Measurements from ENCODE around the gene SEMA4A.
A peak's percentile ranks its signal among the peaks of the same experiment; 100 is the strongest.
"Not testable (repeated sequence)": the region's sequence is repeated elsewhere in the genome, so short reads cannot be mapped to it uniquely, and the experiment has no call there.

SEMA4A gene

DNA sequence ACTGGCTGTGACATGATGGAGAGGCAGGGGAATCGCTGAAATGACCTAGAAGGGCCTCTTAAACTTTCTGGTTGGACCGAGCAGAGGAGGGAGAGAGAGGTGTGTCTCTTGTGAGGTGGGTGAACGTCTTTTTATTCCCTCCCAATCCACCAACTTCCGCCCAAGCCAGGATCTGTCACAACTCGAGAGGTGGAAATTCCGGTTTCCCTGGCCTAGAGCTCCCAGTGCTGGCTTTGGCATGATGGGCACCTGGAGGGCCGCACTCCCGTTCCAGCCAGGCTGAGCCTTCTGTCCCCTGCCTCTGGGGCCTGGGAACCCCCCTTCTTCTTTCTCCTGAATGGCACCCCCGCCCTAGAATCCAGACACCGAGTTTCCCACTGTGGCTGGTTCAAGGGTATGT lies at the start of gene SEMA4A:
SEMA4A (plus strand) TSS at position 224 of the 400 bp plus-strand sequence. CDS start 994 bp downstream, outside the sequence.
- DNase-seq: no peak

DNA sequence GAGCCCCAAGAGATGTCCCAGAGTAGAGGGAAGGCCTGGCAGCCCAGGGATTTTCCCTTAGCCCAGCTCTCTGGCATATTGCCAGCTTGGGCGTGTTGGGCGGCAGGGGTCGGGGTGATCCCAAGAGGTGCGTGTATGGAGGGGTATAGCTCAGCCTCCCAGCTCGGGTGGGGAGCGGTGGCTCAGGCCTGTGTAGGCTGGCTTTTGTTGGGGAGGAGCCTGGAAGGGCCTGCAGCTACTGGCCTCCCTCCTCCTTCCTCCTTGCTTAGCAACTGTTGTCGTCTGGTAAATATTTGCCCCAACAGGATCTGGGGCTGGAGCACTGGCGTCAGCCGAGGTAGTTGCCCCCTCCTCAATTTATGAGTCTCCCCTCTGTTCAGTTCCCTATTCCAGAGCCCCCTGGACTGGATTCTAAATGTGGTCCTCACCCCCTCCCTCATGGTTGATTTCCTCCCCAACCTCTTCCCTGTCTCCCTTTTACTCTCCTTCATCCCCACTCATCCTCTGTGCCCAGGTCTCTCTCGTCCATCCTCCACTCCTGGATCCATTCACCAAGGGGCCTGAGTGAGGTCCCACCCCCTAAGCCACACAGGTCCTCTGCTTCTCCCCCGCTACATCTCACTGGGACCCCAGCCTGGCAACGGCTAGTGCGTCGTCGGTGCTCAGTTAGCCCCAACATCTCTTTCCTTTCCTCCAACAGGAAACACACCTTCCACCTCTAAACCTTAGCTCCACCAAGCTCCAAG lies 49.1 kb upstream of the SEMA4A start:
- DNase-seq: peak in 10 of 56 donors; percentile 8 to 53 (median 26)

DNA sequence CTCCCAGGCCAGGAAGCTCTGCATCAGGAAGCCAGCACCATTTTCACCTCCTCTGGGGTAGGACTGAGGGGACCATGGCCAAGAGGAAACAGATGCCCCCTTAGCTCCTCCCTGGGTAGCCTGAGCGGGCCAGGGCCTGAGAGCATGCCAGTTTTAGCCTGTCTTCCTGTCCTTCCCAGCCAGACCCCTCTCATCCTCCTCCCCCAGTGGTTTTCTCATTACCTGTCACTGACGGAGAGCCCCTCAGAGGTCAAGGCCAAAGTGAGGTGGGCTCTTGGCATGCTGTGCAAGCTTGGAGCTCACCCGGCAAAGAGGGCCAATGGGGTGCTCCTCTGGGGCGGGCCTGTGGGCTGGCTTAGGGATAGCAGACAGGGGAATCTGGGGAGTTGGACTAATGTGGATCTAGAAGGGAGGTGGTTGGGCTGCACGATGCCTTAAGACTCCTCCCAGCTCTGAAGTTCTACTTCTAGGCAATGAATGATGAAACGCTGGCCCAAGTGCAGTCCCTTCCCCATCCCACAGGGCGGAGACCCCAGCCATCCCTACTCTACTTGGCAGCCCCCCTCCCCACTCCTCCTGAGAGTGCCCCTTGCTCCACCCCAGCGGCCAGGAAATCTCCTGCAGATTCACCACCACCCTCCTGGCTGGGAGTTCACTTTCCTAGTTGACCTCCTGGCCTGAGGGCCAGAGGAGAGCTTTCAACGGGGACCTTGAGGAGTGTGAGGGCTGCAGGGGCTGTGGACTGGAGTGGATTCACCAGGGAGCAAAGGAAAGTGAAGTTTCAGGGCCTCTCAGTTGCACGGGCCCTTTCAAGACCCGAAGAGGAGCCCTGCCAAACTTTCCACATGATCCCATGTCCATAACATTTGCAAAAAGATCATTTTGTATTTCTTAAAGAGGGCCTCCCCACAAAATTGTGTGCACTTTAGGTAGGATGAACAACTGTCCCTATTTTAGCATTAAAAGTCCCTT lies 48.2 kb upstream of the SEMA4A start:
- no peak for DNase-seq

DNA sequence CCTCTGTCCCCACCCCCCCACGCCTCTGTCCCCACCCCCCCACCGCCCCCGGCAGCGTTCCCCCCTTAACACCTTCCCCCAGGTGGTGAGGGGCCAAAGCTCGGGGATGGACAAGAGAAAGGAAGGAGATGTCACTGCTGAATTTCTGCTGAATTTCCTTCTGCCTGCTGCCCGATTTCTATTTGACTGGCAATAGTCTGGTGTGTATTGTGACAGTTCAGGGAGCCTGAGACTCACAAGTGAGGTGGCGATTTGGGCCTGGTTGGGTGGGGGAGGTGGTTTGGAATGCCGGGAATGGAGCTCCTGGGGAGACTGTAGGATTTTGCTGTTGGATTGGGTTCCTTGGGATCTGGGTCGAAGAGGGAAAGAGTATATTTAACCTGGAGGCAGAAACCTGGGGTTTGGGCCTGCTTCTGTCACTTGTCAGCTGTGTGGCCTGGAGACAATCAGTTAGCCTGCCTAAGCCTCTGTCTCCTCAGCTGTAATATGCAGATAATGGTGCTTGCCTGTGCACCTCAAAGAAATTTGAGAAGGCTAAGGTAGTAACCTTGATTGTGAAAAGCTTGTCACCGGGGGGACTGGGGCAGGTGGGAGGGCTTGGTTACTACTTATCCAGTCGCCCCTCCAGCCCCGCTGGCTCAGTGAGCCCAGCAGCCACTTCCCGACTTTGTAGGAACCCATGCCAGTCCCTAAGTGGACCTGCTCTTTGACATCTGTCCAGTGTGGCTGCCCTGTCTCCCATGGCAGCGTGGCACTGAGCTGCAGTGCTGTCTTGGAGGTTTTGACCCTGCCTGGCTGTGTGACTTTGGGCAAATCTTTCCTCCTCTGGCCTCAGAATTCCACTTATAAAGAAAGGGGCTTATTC lies 46.5 kb upstream of the SEMA4A start:
- DNase-seq: peak in 4 of 56 donors; percentile 45 to 59 (median 57)

DNA sequence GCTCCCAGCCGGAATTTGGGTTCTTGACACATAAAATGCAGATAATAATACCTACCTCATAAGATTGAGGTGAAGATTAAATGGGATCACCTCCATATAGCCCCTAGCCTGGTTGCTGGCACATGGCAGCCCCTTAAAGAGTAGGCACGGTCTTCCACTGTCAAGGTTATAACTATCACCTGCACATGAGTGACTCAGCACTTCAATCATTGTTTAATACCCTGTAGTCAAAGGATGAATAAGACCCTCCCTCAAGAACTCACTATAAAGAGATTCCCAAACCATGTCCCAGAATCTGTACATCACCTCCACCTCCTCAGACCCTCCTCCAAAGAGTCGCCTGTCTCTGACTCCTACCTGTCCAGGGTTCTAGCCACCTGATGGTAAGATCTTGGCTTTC lies 45.3 kb upstream of the SEMA4A start:
- DNase-seq: no peak

DNA sequence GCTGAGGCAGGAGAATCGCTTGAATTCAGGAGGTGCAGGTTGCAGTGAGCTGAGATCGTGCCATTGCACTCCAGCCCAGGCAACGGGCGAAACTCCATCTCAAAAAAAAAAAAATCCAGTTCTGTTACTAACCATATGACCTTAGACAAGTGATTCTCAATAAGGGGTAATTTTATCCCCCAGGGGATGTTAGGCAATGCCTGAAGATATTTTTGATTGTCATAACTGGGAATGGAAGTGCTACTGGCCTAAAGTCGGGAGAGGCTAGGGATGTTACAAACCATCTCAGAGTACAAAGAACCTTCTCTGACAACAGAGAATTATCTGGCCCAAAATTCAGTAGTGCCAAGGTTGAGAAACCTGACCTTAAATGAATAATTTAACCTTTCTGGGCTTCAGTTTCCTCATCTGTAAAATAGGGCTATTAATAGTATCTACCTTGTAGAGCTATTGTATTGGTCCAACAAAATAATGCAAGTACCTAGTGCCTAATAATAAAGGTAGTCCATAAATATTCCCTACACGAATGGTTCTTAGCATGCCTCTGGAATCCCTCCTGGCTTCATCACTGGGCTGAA lies 44.6 kb upstream of the SEMA4A start:
- no peak for DNase-seq

DNA sequence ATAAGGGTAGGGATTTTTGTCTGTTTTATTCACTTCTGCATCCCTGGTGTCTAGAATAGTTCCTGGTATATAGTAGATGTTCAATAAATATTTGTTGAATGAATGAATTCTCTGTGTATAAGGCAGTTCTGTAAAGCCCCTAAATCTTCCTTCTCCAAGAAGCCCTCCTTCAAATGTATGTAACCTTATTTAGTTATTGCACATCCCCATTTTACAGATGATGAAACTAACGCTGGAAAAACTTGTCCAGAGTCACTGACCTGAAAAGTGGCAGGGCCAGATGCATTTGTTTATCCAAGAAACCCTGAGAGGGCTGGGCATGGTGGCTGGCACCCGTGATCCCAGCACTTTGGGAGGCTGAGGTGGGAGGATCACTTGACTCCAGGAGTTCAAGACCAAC lies 43.1 kb upstream of the SEMA4A start:
- DNase-seq: no peak

DNA sequence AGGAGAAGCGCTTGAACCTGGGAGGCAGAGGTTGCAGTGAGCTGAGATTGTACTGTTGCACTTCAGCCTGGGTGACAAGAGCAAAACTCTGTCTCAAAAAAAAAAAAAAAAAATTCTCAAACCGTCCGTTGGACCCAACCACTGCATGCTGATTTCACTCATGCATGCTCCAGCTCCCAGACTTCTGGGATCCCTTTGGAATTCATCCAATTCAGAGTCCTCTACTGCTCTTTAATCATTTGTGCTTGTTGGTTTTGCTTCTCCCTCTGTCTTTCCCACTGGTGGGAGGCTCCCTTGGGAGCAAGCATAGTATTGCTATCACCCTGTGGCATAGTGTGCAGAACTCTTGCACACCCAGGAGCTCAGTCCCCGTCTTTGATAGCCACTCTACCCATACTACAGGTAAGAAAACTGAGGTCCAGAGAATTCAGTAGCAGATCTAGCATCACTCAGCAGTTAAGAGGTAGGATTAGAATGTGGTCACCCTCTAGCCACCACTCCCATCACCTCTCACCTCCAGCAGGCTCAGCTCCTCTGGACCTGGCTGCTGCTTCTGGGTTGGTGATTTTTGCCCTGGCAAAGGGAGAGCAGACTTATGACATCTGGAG lies 41.9 kb upstream of the SEMA4A start:
- DNase-seq: no peak

DNA sequence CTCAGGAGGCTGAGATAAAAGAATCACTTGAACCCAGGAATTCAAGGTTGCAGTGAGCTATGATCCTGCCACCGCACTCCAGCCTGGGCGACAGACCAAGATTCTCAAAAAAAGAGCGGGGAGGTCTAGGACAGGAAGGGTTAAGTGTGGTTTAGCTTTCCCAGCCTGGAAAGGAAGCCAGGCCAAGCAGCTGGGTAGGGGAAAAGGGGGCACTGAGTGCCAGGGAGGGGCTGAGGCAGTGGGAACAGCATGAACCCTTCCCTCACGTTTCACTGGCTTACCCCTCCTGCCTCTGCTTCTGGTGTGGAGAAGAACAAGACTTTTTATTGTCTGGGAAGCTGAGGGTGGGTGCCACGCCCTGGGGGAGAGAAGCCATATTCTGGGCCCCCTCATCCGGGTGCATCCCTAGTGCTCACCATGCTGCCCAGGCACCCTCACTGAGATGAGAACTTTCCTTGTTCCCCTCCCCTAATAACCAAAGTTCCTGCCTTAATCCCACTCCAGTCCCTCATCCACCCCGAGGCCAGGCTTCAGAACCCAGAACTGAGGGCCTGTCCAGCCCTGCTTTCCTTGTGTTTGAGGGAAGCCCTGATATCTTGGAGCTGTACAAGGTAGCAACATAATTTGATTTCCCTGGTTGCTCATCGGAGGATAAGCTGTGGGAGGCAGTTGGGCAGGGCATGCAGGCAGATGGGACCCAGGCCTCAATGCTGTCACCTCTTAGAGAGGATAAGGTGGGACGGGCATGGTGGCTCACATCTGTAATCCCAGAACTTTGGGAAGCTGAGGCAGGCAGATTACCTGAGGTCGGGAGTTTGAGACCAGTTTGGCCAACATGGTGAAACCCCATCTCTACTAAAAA lies 40.9 kb upstream of the SEMA4A start:
- DNase-seq: peak in 21 of 56 donors; percentile 10 to 71 (median 31)

DNA sequence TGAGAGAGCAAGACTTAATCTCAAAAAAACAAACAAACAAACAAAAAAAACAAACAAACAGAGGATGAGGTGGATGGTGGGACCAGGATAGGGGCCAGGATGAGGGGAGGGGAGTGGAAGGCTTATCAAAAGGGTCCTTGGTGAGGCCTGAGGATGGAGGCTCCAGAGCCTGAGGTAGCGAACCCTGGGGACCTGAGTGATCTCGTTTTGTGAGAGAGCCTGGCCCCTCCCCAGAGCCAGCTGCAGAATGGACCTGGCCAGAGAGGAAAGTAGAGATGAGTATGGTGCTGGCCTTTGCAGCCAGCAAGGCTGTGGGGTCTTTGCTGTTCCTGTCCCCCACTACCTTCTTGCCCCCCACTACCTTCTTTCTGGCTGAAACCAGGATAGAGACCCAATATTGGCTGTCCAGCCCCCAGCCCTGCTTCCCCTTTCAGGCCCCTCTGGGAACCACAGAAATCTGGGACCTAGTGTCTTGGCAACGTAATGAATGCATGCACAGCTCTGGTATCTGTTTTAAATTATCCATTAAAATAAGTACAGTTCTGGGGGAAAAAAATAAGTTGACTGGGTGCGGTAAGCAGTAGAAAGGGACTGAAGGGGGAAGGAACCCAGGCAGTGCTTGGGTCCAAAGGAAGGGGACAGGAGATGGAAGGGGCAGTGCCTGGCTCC lies 40.0 kb upstream of the SEMA4A start:
- DNase-seq: no peak

DNA sequence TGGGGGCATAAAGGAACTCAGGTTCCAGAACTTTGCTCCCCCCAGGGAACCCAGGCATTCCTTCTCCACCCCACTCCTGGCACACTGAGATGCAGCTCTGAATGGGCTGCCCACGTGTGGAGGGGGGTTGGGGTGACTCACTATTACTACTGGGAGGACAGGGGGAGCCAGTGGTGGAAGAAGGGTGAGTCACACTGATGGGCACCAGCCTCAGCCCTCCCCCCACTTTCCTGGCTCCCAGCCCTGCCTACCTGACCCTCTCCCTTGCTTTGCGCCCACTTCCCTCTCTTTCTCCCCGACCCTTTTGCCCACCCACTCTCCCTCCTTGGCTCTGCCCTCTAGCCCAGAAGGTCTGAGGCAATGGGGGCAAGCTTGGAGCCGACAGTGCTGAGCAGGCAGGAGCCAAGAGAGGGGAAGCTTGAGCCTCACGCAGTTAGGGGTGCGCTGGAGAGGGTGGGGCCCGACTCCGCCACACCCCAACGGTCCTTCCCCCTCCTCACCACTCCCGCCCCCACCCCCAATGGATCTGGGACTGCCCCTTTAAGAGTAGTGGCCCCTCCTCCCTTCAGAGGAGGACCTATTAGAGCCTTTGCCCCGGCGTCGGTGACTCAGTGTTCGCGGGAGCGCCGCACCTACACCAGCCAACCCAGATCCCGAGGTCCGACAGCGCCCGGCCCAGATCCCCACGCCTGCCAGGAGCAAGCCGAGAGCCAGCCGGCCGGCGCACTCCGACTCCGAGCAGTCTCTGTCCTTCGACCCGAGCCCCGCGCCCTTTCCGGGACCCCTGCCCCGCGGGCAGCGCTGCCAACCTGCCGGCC lies 39.1 kb upstream of the SEMA4A start, which contains the start of gene LMNA:
LMNA (plus strand) TSS at position 611 of the 818 bp plus-strand sequence. CDS start 208 bp downstream, outside the sequence.
- DNase-seq: peak; percentile 28 to 93 (median 75)

DNA sequence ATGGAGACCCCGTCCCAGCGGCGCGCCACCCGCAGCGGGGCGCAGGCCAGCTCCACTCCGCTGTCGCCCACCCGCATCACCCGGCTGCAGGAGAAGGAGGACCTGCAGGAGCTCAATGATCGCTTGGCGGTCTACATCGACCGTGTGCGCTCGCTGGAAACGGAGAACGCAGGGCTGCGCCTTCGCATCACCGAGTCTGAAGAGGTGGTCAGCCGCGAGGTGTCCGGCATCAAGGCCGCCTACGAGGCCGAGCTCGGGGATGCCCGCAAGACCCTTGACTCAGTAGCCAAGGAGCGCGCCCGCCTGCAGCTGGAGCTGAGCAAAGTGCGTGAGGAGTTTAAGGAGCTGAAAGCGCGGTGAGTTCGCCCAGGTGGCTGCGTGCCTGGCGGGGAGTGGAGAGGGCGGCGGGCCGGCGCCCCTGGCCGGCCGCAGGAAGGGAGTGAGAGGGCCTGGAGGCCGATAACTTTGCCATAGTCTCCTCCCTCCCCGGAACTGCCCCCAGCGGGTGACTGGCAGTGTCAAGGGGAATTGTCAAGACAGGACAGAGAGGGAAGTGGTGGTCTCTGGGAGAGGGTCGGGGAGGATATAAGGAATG lies 38.4 kb upstream of the SEMA4A start:
- peak in 14 of 56 donors; percentile 42 to 76 (median 65) for DNase-seq

DNA sequence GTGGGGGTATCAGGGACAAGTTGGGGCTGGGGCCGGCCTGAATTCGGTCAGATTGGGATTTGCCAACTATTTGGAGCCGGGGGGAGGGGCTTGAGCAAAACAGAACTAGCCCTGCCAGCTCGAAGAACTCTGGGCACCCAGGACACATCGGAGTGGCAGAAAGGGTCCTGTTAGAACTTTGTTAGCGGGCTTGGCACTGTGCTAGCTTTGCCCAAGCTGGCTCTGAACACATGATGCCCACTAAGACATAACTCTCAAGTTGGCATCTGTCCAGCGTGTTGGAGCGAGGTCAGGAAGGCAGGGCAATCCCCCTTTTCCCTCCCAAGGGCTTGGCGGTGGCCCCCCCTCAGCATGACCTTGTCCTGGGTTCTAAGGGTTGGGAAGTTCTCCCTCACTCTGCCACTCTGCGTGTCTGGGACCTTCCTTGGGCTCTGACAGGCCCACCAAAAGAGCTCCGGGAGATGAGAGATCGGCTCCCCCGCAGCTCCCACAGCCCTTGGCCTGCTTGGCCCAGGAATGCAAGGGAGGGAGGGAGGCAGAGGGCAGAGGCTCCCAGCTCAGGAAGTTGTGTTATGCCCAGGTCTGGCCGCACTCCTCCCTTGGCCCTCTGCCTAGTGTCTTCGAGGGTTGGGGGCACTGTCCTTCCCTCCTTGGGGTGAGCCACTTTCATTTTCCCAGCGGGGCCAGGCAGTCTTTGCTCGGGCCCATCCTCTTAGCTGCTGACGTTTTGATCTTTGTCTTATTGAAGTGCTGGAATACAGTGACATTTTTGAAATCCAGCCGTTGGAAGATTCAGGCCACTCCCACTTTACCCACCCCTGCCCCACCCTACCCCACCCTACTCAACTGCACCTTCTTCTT lies 37.6 kb upstream of the SEMA4A start:
- peak in 44 of 56 donors; percentile 16 to 86 (median 54) for DNase-seq

DNA sequence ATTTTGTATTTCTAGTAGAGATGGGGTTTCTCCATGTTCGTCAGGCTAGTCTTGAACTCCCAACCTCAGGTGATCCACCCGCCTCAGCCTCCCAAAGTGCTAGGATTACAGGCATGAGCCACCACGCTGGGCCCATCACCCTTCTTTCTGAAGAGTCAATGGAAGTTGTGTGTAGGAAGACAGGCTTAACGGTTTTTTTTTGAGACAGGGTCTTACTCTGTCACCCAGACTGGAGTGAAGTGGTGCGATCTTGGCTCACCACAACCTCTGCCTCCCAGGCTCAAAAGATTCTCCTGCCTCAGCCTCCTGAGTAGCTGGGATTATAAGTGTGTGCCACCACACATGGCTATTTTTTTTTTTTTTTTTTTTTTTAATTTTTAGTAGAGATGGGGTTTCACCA lies 36.7 kb upstream of the SEMA4A start:
- not testable (repeated sequence) for DNase-seq

DNA sequence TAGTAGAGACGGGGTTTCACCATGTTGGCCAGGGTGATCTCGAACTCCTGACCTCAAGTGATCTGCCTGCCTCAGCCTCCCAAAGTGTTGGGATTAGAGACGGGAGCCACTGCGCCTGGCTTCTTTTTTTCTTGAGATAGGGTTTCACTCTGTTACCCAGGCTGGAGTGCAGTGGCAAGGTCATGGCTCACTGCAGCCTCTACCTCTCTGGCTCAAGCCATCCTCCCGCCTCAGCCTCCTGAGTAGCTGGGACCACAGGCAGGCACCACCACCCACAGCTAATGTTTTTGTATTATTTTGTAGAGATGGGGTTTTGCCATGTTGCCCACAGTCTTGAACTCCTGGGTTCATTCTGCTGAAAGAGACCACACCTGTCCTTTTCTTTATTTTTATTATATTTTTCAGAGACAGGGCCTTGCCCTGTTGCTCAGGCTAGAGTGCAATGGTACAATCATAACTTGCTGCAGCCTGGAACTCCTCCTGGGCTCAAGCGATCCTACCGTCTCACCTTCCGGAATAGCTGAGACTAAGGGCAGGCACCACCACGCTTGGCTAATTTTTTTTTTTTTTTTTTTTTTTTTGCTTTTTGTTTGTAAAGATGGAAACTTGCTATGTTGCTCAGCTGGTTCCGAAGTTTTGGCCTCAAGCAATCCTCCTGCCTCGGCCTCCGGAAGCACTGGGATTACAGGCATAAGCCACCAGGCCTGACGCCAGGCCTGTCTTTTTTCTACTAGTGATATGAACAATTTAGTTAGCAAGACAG lies 35.8 kb upstream of the SEMA4A start:
- no peak for DNase-seq
